GM12864 (cell line): ENCODE measurements around the gene GUSB.
A peak's percentile ranks its signal among the peaks of the same experiment; 100 is the strongest.
"Not testable (repeated sequence)": the region's sequence is repeated elsewhere in the genome, so short reads cannot be mapped to it uniquely, and the experiment has no call there.

Source experiments
- DNase-seq: peaks from one replicate; pipeline ENCODE4 v3.0.0-alpha.2; 2011; ENCODE audit warnings: low read depth
- H3K4me3 ChIP-seq: 2 replicates; pipeline ENCODE4 v1.5.1; 2011; ENCODE audit warnings: mild to moderate bottlenecking, low read depth, low read length, control low read depth
- TF ChIP-seq, protein P1 (sequence below): IDR thresholded peaks from 2 replicates; pipeline ENCODE4 v1.5.1; 2011; ENCODE audit warnings: low read depth, mild to moderate bottlenecking, moderate library complexity, low read length, control low read depth, inconsistent platforms; ENCODE audit errors: missing control alignments

Gene GUSB

DNA sequence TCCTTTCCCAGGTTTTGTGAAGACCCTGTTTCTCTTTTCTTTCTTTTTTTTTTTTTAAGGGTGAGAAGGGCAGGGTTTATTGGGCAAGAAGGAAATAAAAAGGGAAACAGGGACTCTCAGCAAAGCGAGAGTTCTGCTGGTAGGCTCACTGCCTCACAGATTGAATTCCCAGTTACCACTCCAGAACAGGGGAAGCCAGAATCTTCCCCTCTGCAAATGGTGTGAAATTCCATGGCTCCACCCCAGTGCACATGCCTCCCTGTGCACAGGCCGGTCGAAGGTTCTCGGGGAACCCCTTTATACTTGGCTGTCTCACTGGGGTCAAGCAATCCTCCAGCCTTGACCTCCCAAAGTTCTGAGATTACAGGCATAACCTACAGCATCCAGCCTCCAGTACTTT lies 10.5 kb upstream of the GUSB start:
- H3K4me3 ChIP-seq, result no peak overlapping the region
- no peak for DNase-seq
- TF ChIP-seq, protein P1, sequence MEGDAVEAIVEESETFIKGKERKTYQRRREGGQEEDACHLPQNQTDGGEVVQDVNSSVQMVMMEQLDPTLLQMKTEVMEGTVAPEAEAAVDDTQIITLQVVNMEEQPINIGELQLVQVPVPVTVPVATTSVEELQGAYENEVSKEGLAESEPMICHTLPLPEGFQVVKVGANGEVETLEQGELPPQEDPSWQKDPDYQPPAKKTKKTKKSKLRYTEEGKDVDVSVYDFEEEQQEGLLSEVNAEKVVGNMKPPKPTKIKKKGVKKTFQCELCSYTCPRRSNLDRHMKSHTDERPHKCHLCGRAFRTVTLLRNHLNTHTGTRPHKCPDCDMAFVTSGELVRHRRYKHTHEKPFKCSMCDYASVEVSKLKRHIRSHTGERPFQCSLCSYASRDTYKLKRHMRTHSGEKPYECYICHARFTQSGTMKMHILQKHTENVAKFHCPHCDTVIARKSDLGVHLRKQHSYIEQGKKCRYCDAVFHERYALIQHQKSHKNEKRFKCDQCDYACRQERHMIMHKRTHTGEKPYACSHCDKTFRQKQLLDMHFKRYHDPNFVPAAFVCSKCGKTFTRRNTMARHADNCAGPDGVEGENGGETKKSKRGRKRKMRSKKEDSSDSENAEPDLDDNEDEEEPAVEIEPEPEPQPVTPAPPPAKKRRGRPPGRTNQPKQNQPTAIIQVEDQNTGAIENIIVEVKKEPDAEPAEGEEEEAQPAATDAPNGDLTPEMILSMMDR, result no peak

DNA sequence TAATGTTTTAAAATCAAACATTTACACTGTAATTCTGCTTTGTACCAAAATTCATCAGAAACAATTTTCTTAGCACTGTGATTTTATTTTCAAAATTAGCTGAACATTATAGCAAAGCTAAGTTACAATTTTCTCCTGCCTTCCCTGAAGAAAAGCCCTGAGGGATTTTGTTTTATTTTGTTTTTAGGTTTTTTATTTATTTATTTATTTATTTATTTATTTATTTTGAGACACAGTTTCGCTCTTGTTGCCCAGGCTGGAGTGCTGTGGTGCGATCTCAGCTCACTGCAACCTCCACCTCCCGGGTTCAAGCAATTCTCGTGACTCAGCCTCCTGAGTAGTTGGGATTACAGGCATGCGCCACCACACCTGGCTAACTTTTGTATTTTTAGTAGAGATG lies 9.8 kb upstream of the GUSB start:
- DNase-seq, result not testable (repeated sequence)

DNA sequence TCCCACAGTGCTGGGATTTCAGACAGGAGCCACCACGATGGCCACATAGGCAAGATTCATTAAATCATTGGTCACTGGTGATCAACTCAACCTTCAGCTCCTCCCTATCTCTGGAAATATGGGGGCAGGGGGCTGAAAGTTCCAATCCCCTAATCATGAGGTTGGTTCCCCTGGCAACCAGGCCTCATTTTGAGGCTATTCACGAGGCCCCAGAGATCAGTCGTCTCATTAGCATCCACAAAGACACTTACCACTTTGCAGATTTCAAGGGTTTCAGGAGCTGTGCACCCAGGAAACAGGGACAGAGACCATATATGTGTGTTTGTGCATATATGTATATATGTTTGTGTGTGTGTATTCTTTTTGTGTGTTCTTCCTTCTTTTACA lies 7.7 kb upstream of the GUSB start:
- TF ChIP-seq, protein P1, result no peak
- no peak overlapping the region for H3K4me3 ChIP-seq
- DNase-seq, result no peak

More for the DNA sequence above, 9.8 kb upstream of the GUSB start:
- not testable (repeated sequence) for H3K4me3 ChIP-seq

DNA sequence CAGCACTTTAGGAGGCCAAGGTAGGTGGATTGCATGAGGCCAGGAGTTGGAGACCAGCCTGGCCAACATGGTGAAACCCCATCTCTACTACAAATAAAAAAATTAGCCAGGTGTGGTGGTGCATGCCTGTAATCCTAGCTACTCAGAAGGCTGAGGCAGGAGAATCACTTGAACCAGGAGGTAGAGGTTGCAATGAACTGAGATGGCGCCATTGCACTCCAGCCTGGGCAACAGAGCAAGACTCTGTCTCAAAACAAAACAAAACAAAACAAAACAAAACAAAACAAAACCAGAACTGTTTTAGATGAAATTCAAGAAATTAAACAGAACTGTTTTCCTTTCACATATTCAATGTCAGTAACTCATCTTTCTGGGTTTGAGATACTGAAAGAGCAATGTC lies 6.5 kb upstream of the GUSB start:
- H3K4me3 ChIP-seq, DNase-seq: not testable (repeated sequence)

DNA sequence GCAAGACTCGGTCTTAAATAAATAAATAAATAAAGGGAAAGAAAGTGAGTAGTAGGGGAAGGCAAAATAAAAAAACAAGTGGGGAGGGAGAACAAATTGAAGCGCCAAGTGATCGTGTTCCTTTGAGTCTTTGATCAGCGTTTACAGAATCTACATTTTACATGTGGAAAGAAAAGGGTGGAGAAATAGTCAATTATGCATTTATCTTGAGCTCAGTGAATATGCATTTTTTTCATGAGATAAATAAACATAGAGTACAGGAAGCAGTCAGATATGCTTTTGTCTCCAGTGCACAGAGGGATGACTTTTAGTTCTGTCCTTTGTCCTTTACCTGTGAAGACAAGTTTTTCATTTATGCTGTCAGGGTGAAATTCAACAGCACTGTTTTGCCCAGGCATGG lies 6.1 kb upstream of the GUSB start:
- TF ChIP-seq, protein P1, result no peak
- DNase-seq, result no peak
- no peak overlapping the region for H3K4me3 ChIP-seq

DNA sequence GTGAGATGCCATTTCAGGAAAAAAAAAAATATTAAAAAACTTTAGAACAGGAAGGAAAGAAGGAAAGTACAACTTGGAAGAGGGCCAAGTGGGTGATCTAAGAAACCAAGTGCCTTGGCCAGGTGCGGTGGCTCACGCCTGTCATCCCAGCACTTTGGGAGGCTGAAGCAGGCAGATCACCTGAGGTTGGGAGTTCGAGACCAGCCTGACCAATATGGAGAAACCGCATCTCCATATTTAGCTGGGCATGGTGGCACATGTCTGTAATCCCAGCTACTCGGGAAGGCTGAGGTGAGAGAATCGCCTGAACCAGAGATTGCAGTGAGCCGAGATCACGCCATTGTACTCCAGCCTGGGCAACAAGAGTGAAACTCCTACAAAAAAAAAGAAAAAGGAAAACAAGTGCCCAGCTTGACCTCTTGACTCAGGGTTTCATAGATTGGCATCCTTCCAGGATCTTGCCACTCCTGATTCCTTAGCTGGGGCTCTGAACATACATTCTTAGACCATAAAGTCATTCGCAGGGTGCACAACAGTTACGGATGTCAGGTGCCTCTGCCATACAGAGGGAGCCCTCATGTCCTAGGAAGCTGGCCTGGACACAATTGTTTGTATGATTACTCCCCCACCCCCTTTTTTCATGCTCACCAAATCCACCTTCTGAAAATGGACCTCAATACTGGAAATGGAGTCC lies 2.1 kb upstream of the GUSB start:
- TF ChIP-seq, protein P1, result no peak
- DNase-seq, result no peak
- no peak overlapping the region for H3K4me3 ChIP-seq

DNA sequence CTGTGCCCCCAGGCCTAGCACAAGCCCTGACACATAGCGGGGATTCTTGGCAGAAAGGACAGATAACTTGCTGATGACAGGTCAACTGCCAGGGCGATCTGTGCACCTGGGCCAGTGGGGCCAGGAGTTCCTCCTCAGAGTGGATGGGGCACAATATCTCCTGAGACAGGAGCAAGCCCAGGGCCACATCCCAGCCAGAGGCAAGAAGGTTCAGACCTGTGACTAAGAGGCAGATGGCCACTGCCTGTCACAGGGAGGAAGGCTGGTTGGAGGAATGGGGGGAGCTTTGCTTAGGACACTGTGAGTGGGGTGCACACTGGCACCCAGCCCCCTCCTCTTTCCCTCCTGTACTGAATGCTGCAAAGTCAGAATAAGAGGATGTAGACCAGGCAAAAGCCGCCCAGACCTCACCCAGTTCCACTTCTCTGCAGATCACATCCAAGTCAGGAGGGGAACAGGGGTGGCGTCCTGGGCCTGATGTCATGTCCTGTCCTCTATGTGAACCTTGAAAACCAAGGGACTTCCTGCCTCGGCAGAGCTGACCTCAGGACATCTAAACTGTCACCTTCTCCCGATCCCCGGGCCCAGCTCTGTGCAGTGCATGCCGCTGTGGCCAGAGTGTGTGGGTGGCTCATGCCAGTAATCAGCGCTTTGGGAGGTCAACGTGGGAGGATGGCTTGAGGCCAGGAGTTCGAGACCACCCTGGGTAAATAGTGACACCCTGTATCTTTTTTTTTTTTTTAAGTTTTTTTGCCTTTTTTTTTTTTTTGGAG lies 1.3 kb downstream of the GUSB start:
- TF ChIP-seq, protein P1, result no peak
- peak; percentile 68 for DNase-seq
- H3K4me3 ChIP-seq, result peak overlapping the region; percentile 93
